GM12873 (cell line): ENCODE measurements around the gene GABARAPL1.

Source experiments
- TF ChIP-seq, protein P1 (sequence below): IDR thresholded peaks from 2 replicates; pipeline ENCODE4 v1.5.1; 2012; ENCODE audit warnings: low read depth, mild to moderate bottlenecking, moderate library complexity, low read length, control low read depth; ENCODE audit not compliant: insufficient read depth; ENCODE audit errors: missing control alignments

GABARAPL1 gene

DNA sequence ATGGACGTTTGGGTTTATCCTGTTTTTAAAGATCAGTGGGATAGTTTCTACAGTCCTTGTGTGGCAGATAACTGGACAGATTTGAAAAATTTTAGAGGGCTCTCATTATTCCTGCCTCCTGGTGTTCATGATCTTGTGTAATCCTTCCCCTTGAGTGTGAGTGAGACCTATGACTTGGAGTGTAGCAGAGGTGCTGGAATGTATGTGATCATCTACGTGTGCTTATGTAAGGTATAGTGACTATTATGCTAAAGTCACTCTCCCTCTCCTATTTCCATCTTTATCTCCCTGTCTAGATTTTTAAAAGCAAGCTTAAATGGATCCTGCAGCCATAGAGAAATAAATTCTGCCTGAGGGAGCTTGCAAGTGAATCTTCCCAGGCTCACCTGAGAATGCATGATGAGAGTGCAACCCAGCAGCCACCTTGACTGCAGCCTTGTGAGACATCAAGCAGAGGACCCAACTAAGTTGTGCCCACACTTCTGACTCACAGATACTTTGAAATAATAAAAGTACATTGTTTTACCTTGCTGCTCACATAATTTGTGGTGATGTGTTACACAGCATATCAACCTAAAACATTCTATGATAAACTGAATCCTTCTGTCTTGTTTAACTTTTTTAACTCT, 37.6 kb upstream of the GABARAPL1 start:
- TF ChIP-seq, protein P1, sequence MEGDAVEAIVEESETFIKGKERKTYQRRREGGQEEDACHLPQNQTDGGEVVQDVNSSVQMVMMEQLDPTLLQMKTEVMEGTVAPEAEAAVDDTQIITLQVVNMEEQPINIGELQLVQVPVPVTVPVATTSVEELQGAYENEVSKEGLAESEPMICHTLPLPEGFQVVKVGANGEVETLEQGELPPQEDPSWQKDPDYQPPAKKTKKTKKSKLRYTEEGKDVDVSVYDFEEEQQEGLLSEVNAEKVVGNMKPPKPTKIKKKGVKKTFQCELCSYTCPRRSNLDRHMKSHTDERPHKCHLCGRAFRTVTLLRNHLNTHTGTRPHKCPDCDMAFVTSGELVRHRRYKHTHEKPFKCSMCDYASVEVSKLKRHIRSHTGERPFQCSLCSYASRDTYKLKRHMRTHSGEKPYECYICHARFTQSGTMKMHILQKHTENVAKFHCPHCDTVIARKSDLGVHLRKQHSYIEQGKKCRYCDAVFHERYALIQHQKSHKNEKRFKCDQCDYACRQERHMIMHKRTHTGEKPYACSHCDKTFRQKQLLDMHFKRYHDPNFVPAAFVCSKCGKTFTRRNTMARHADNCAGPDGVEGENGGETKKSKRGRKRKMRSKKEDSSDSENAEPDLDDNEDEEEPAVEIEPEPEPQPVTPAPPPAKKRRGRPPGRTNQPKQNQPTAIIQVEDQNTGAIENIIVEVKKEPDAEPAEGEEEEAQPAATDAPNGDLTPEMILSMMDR: no peak

DNA sequence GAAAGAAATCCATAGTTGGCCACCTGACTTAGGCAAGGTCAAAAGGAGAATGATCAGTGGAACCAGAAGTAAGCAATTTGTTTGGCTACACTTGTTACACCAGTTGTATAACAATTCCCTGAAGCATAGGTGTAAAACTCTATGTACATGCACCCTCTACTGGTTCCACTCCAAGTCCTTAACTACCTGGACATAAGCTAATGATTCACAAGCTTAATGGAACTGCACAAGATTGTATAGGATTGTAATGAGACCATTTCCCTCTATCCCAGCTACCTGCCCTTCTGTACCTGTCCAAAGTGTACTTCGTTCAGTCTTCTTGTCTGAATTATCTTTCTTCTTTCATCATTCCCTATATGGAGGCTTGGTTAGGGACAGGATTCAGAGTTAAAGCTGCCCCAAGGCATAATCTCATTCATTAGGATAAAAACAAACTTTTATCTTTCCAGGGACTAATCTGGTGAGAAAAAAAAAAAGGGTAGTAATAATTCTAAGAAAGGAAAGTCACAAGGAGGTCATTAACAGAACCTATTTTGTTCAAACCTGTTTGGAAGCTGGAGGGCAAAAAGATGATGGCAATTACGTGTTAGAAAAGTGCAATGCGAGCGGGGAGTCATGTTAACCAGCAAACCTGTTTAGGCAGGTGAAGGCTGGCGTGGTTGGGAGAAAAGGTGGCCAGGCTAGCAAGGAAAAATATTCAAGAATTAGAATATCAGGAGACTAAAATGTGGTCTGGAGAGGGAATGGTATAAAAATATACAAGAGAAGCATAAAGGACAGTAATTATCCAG, 36.6 kb upstream of the GABARAPL1 start:
- TF ChIP-seq, protein P1: no peak

DNA sequence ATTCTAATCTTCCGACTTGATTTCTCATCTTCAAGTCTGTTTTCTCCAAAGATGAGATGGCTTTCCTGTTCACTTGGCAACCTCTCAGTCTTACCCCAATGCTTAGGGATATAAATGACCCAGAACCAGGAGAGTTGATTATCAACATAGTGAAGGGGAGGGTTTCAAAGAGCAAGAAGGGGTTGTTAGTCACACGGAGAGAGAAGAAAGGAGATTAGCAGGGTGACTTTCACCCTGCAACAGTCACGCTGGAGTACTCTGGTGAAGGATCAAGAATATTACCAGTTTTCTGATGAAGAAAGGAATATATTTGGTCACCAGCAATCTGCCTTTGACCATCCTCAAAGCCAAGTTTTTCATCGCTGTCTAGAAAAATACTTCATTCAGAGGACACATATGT, 33.9 kb upstream of the GABARAPL1 start, which contains the start of gene TMEM52B:
TSS of gene TMEM52B (plus strand) at position 212 of the 400 bp plus-strand sequence. CDS start 543 bp downstream, outside the sequence.
- TF ChIP-seq, protein P1: no peak

DNA sequence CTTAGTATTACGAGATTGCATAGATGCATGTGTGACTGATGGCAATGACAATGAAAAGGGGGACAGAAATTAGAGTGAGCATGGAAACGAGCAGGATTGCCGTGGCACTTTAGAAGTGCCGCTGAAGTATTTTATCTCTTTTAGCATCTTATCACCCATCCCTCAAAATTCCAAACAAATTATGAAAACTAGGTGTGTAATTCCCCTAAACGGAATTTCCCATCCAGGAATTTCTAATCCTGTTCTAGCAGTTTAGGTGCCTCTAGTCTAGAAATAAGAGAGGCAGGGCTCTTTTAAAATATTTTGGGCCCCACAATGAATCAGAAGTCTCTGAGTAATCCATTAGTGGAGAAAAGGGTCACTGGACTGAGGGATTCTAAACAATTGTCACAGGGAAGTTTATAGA, 32.9 kb upstream of the GABARAPL1 start:
- TF ChIP-seq, protein P1: no peak

DNA sequence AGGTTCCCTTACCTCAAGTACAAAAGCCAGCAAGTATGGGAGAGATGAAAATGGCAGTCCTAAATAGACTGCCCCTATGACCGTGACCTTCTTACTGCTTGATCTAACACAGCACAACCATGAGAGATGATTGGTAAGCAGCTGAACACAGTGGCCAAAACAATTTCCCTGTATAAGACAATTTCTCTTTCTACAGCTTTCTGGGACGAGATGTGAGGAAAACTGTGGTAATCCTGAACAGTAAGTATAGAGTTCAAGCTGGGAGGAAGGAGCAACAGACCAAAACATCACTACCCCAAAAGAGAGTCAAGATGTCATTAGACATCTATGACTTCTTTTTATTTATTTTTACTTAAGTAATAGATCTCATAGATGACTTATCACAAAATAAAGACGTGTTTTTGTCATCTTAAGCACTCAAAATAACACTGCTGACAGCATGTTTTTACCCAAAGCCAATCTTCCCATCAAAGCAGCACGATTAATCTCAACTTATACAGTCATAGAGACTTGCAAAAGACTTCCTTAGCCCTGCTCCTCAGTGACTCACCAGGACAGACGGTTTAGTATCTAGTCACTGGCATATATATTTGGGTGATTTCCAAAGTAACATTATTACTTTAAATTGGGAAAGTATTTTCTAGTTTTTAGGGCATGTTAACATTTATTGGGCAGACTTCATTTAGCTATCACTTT, 30.2 kb upstream of the GABARAPL1 start:
- TF ChIP-seq, protein P1: no peak

DNA sequence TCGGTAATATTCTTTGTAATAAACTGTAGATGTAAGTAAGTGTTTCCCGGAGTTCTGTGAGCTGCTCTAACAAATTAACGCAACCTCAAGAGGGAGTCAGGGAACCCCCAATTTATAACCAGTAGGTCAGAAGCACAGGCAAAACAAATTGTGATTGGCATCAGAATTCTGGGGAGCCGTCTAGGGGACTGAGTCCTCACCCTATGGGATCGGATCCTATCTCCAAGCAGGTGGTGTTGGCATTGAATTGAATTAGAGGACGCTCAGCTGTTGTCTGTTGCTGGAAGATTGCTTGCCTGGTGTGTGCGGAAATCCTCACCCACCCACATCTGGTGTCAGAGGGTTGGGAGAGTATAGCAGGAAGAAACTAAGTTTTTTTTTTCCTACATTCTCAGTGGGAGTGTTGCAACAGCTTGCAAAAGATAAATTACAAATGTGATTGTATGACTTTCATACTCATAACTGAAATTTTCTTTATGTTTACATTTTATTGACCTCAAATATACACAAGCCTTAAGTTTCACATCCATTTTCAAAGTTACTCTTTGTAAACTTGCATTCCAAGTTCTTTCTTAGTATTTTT, 28.3 kb upstream of the GABARAPL1 start:
- TF ChIP-seq, protein P1: no peak

DNA sequence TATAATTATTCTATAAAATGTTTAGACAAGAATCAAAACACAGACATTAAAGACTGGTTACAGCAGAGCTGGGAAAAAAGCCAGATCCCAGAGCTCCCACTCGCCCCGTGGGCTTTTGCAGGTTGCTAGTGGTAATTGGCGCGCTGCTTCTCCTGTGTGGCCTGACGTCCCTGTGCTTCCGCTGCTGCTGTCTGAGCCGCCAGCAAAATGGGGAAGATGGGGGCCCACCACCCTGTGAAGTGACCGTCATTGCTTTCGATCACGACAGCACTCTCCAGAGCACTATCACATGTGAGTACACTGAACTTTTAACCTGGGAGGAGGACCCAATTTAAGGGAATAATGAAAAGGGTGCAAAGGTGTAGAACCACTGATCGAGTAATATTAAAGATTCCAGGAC, 26.4 kb upstream of the GABARAPL1 start:
- TF ChIP-seq, protein P1: no peak
